HEK293 (cell line): Measurements from ENCODE around the gene NAA20.
A peak's percentile ranks its signal among the peaks of the same experiment; 100 is the strongest.

Experiments used
- CTCF ChIA-PET: fragments of 350-600 bp; formaldehyde crosslinking; extraction: SDS; loops from one replicate; lab custom pipeline; 2021; ENCODE audit warnings: antibody characterized with exemption; lab: Yijun Ruan, JAX
- POLR2A ChIA-PET: fragments of 300-600 bp; formaldehyde crosslinking; extraction: SDS; loops from one replicate; lab custom pipeline; 2020; ENCODE audit warnings: antibody characterized with exemption, inconsistent platforms; lab: Yijun Ruan, JAX
- H3K27ac ChIP-seq: fragments of 200-500 bp; sonication (Bioruptor generic); 2 replicates; pipeline ENCODE4 v1.5.1; 2014; ENCODE audit warnings: low read depth, low read length, control low read depth, inconsistent platforms; ENCODE audit errors: extremely low read depth
- H3K36me3 ChIP-seq, 2 experiments: fragments of 200-500 bp in 1 of 2; sonication (Bioruptor generic) in 1 of 2; 1 replicate in 1 of 2; 2 replicates in 1 of 2; pipeline ENCODE4 v1.5.1; 2014 to 2017; ENCODE audit warnings: inconsistent platforms in 2 of 2, low read length in 2 of 2; ENCODE audit not compliant: control insufficient read depth in 2 of 2, insufficient read depth in 1 of 2
- H3K4me1 ChIP-seq: fragments of 200-500 bp; sonication (Bioruptor generic); 2 replicates; pipeline ENCODE4 v1.5.1; 2014; ENCODE audit warnings: mild to moderate bottlenecking, low read length, inconsistent platforms; ENCODE audit not compliant: control insufficient read depth, insufficient read depth
- H3K4me3 ChIP-seq: 2 replicates; pipeline ENCODE4 v1.5.1; 2011; ENCODE audit warnings: low read depth, mild to moderate bottlenecking, control low read depth, low read length, moderate library complexity
- H3K9me3 ChIP-seq: fragments of 200-500 bp; sonication (Bioruptor generic); 2 replicates; pipeline ENCODE4 v1.5.1; 2014; ENCODE audit warnings: low read depth, low read length, inconsistent platforms; ENCODE audit not compliant: control insufficient read depth, insufficient read depth
- HOXC10 ChIP-seq: sonication (generic); formaldehyde crosslinking; IDR thresholded peaks from 2 replicates; pipeline ENCODE4 v1.8.1; 2023; ENCODE audit warnings: mild to moderate bottlenecking, missing genetic modification reagents
- KLF8 ChIP-seq: fragments of 450-650 bp; formaldehyde crosslinking; IDR thresholded peaks from 2 replicates; pipeline ENCODE4 v1.5.1; 2016; ENCODE audit warnings: missing biosample characterization, missing genetic modification characterization
- MZF1 ChIP-seq: fragments of 450-650 bp; formaldehyde crosslinking; IDR thresholded peaks from 2 replicates; pipeline ENCODE4 v1.5.1; 2017; ENCODE audit warnings: missing biosample characterization, missing genetic modification characterization, borderline replicate concordance
- PRDM6 ChIP-seq: fragments of 450-650 bp; formaldehyde crosslinking; IDR thresholded peaks from 2 replicates; pipeline ENCODE4 v1.5.1; 2017; ENCODE audit warnings: missing biosample characterization, missing genetic modification characterization
- WT1 ChIP-seq: fragments of 450-650 bp; formaldehyde crosslinking; IDR thresholded peaks from 2 replicates; pipeline ENCODE4 v1.5.1; 2016; ENCODE audit warnings: missing biosample characterization, missing genetic modification characterization
- ZFHX2 ChIP-seq: fragments of 450-650 bp; formaldehyde crosslinking; conservative IDR thresholded peaks from 2 replicates; pipeline ENCODE4 v1.5.1; 2016; ENCODE audit warnings: missing biosample characterization, missing genetic modification characterization
- ZNF112 ChIP-seq: fragments of 450-650 bp; formaldehyde crosslinking; IDR thresholded peaks from 2 replicates; pipeline ENCODE4 v1.5.0; 2017; ENCODE audit warnings: missing biosample characterization, missing genetic modification characterization
- ZNF157 ChIP-seq: fragments of 450-650 bp; formaldehyde crosslinking; IDR thresholded peaks from 2 replicates; pipeline ENCODE4 v1.5.1; 2016; ENCODE audit warnings: missing biosample characterization, missing genetic modification characterization
- ZNF18 ChIP-seq: fragments of 450-650 bp; formaldehyde crosslinking; IDR thresholded peaks from 2 replicates; pipeline ENCODE4 v1.5.1; 2016; ENCODE audit warnings: missing biosample characterization, missing genetic modification characterization
- ZNF23 ChIP-seq: fragments of 450-650 bp; formaldehyde crosslinking; IDR thresholded peaks from 2 replicates; pipeline ENCODE4 v1.5.1; 2016; ENCODE audit warnings: missing biosample characterization, missing genetic modification characterization, borderline replicate concordance
- ZNF37A ChIP-seq: fragments of 450-650 bp; IDR thresholded peaks from 2 replicates; pipeline ENCODE4 v1.5.1; 2018; ENCODE audit warnings: missing biosample characterization, missing genetic modification characterization
- ZNF394 ChIP-seq: fragments of 450-650 bp; formaldehyde crosslinking; IDR thresholded peaks from 2 replicates; pipeline ENCODE4 v1.5.1; 2016; ENCODE audit warnings: missing biosample characterization, missing genetic modification characterization, mild to moderate bottlenecking, moderate library complexity, borderline replicate concordance
- ZNF473 ChIP-seq: fragments of 450-650 bp; formaldehyde crosslinking; IDR thresholded peaks from 2 replicates; pipeline ENCODE4 v1.5.1; 2017; ENCODE audit warnings: missing biosample characterization, missing genetic modification characterization
- ZNF555 ChIP-seq: fragments of 450-650 bp; formaldehyde crosslinking; conservative IDR thresholded peaks from 2 replicates; pipeline ENCODE4 v1.5.1; 2017; ENCODE audit warnings: missing biosample characterization, mild to moderate bottlenecking, missing genetic modification characterization, inconsistent platforms
- ZNF610 ChIP-seq: fragments of 450-650 bp; formaldehyde crosslinking; IDR thresholded peaks from 2 replicates; pipeline ENCODE4 v1.5.1; 2016; ENCODE audit warnings: missing biosample characterization, missing genetic modification characterization, borderline replicate concordance
- ZNF654 ChIP-seq: fragments of 450-650 bp; formaldehyde crosslinking; IDR thresholded peaks from 2 replicates; pipeline ENCODE4 v1.5.1; 2016; ENCODE audit warnings: low read depth, missing biosample characterization, missing genetic modification characterization
- TF ChIP-seq, protein P1 (sequence below): fragments of 450-650 bp; formaldehyde crosslinking; IDR thresholded peaks from 2 replicates; pipeline ENCODE4 v1.5.1; 2017; ENCODE audit warnings: missing biosample characterization, missing genetic modification characterization
- TF ChIP-seq, protein P2 (sequence below): fragments of 450-650 bp; formaldehyde crosslinking; conservative IDR thresholded peaks from 2 replicates; pipeline ENCODE4 v1.5.1; 2016; ENCODE audit warnings: low read depth, missing biosample characterization, missing genetic modification characterization
- TF ChIP-seq, protein P3 (sequence below): fragments of 450-650 bp; formaldehyde crosslinking; IDR thresholded peaks from 2 replicates; pipeline ENCODE4 v1.5.1; 2016; ENCODE audit warnings: missing biosample characterization, missing genetic modification characterization

NAA20 gene

DNA sequence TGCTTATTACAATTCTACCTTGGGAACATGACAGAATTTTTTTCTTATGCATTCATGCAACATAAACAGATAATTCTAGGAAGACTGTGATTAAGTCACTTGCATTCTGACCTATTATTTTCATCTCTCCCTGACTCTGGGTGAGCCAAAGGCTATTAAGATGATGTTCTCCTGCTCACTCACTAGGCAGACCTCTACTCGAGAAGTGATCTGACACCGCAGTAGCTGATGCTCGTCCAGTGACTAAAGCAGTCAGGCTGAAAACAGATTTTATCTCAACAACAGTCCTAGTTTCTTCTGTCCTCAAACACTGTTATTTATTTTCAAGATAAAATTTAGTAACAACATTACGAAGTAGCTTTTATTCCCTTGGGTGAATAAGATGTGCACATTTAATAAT lies 17.3 kb downstream of the NAA20 start (continued):
- TF ChIP-seq, protein P1, sequence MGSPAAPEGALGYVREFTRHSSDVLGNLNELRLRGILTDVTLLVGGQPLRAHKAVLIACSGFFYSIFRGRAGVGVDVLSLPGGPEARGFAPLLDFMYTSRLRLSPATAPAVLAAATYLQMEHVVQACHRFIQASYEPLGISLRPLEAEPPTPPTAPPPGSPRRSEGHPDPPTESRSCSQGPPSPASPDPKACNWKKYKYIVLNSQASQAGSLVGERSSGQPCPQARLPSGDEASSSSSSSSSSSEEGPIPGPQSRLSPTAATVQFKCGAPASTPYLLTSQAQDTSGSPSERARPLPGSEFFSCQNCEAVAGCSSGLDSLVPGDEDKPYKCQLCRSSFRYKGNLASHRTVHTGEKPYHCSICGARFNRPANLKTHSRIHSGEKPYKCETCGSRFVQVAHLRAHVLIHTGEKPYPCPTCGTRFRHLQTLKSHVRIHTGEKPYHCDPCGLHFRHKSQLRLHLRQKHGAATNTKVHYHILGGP, result no peak
- no peak for TF ChIP-seq ZNF473 (tag by site-specific recombination)
- no peak for TF ChIP-seq HOXC10 (CRISPR knock-in tag)
- TF ChIP-seq, all 188 proteins: peak for 0

- Histone ChIP-seq H3K36me3 (peaks cover 51 to 100% of the 10 kb centered on the region in 2 experiments), H3K4me1 (no peaks in the 10 kb centered on the region)
- no peak for TF ChIP-seq KLF8 (tag by site-specific recombination)
- TF ChIP-seq ZNF37A (tag by site-specific recombination), result no peak
- no peak for TF ChIP-seq ZNF23
- no peak for TF ChIP-seq PRDM6
- TF ChIP-seq ZNF654 (tag by site-specific recombination), result no peak
- TF ChIP-seq ZFHX2 (tag by site-specific recombination), result 0 out of 2 replicates have a peak, but pooled peaks have one; percentile 20
- TF ChIP-seq, all 188 proteins: peak for 1
- POLR2A ChIA-PET, result no interaction called here
- Histone ChIP-seq H3K4me3 (no peak overlapping the region), H3K9me3 (no peaks in the 10 kb centered on the region), H3K27ac (no peak overlapping the region)
- CTCF ChIA-PET, result interaction anchor here (1.1 kb wide), 1 partner anchor 248 kb away, joined by 3 read pairs; no protein-coding TSS in a partner anchor
These were observed 19.6 kb downstream of the NAA20 start for GRCh38 chr20:20036756-20037155.

DNA sequence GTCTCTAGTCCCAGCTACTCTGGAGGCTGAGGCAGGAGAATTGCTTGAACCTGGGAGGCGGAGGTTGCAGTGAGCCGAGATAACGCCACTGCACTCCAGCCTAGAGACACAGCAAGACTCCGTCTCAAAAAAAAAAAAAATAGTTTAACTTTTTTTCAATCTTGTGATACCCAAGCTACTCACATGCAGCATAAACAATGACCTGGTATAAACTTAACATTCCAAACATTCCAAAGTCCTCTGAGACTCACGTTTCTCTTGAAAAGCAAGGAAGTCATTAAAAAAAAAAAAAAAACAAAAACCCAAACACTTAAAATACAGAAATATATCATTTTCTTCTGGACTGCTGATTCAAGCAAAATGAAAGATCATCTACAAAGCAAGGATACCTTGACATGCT lies 20.8 kb downstream of the NAA20 start:
- Histone ChIP-seq H3K27ac (no peak overlapping the region), H3K9me3 (no peaks in the 10 kb centered on the region), H3K4me1 (no peaks in the 10 kb centered on the region), H3K4me3 (no peak overlapping the region), H3K36me3 (peaks cover 54 to 100% of the 10 kb centered on the region in 2 experiments)
- CTCF ChIA-PET, result interaction anchor here (0.5 to 1.1 kb wide), 3 partner anchors 9 to 249 kb away, joined by 3 read pairs; no protein-coding TSS in a partner anchor
- POLR2A ChIA-PET, result interaction anchor here (0.7 kb wide), 1 partner anchor 210 kb away, joined by 3 read pairs; no protein-coding TSS in a partner anchor
- TF ChIP-seq, protein P2, sequence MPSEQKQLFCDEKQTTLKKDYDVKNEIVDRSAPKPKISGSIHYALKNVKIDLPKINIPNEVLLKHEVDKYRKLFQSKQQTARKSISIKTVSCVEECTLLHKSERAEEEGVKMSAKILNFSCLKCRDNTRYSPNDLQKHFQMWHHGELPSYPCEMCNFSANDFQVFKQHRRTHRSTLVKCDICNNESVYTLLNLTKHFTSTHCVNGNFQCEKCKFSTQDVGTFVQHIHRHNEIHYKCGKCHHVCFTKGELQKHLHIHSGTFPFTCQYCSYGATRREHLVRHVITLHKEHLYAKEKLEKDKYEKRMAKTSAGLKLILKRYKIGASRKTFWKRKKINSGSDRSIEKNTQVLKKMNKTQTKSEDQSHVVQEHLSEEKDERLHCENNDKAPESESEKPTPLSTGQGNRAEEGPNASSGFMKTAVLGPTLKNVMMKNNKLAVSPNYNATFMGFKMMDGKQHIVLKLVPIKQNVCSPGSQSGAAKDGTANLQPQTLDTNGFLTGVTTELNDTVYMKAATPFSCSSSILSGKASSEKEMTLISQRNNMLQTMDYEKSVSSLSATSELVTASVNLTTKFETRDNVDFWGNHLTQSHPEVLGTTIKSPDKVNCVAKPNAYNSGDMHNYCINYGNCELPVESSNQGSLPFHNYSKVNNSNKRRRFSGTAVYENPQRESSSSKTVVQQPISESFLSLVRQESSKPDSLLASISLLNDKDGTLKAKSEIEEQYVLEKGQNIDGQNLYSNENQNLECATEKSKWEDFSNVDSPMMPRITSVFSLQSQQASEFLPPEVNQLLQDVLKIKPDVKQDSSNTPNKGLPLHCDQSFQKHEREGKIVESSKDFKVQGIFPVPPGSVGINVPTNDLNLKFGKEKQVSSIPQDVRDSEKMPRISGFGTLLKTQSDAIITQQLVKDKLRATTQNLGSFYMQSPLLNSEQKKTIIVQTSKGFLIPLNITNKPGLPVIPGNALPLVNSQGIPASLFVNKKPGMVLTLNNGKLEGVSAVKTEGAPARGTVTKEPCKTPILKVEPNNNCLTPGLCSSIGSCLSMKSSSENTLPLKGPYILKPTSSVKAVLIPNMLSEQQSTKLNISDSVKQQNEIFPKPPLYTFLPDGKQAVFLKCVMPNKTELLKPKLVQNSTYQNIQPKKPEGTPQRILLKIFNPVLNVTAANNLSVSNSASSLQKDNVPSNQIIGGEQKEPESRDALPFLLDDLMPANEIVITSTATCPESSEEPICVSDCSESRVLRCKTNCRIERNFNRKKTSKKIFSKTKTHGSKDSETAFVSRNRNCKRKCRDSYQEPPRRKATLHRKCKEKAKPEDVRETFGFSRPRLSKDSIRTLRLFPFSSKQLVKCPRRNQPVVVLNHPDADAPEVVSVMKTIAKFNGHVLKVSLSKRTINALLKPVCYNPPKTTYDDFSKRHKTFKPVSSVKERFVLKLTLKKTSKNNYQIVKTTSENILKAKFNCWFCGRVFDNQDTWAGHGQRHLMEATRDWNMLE (tag by site-specific recombination), result no peak
- TF ChIP-seq ZNF394 (tag by site-specific recombination) (no peak), WT1 (tag by site-specific recombination) (no peak), ZNF157 (tag by site-specific recombination) (no peak), ZNF610 (tag by site-specific recombination) (no peak), ZNF112 (tag by site-specific recombination) (no peak), ZNF18 (tag by site-specific recombination) (no peak), ZNF555 (tag by site-specific recombination) (no peak), MZF1 (no peak)
- TF ChIP-seq, protein P3, sequence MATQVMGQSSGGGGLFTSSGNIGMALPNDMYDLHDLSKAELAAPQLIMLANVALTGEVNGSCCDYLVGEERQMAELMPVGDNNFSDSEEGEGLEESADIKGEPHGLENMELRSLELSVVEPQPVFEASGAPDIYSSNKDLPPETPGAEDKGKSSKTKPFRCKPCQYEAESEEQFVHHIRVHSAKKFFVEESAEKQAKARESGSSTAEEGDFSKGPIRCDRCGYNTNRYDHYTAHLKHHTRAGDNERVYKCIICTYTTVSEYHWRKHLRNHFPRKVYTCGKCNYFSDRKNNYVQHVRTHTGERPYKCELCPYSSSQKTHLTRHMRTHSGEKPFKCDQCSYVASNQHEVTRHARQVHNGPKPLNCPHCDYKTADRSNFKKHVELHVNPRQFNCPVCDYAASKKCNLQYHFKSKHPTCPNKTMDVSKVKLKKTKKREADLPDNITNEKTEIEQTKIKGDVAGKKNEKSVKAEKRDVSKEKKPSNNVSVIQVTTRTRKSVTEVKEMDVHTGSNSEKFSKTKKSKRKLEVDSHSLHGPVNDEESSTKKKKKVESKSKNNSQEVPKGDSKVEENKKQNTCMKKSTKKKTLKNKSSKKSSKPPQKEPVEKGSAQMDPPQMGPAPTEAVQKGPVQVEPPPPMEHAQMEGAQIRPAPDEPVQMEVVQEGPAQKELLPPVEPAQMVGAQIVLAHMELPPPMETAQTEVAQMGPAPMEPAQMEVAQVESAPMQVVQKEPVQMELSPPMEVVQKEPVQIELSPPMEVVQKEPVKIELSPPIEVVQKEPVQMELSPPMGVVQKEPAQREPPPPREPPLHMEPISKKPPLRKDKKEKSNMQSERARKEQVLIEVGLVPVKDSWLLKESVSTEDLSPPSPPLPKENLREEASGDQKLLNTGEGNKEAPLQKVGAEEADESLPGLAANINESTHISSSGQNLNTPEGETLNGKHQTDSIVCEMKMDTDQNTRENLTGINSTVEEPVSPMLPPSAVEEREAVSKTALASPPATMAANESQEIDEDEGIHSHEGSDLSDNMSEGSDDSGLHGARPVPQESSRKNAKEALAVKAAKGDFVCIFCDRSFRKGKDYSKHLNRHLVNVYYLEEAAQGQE (tag by site-specific recombination), result no peak
